Stimulated activated CD8-positive, alpha-beta memory T cell treated with anti-CD3 and anti-CD28 coated beads, Interleukin-7, amount 100 ng/mL, for 1 hour (primary cell): ENCODE results near the gene NOL4L.
A peak's percentile ranks its signal among the peaks of the same experiment; 100 is the strongest.
"Not testable (repeated sequence)": the region's sequence is repeated elsewhere in the genome, so short reads cannot be mapped to it uniquely, and the experiment has no call there.

ENCODE experiments used
- DNase-seq, 2 donors: peaks; one replicate each; pipeline ENCODE4 v3.0.0-alpha.2; 2020; ENCODE audit warnings: low read depth in 2 of 2

Gene NOL4L

DNA sequence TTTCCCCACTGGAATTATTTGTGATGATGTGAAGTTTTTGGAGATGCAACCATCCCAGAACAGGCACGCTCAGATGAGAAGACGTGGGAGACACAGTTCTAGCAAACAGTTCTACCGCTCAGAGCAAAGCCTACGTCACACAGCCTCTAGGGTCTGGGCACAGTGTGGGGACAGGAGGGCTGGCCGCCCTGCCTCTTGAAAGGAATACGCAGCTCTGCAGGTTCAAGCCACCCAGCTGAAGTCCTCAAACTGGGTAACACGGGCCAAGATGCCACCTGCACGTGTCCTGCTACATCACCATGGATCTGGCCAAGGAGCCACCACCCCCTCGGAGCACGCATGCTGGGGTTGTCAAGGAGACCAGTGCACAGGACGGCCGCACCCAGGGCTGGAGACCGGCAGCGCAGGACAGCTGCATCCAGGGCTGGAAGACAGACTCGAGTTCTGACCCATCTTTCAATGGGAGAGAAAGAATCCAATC is 75.0 kb downstream of the NOL4L start:
- no peak for DNase-seq

DNA sequence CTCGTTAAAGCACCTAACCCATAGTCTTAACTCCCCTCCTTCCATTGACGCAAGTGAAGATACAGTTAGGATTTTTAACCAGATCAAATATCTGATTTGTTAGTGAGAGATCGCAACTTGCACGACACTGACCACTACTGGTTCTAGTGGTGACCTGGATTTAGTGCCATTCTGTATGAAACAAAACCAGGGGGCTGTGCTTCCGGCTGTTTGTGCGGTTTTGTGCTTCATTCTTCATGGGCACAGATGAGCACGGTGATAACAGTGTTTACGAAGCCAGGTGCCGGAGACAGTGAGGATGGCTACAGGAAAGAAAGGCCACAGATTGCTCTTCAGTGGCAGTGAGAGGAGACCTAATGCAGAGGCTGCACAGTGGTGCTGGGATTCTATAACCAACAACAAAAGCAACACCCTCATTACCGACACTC is 75.5 kb downstream of the NOL4L start:
- DNase-seq, result peak; percentile 26 to 35

DNA sequence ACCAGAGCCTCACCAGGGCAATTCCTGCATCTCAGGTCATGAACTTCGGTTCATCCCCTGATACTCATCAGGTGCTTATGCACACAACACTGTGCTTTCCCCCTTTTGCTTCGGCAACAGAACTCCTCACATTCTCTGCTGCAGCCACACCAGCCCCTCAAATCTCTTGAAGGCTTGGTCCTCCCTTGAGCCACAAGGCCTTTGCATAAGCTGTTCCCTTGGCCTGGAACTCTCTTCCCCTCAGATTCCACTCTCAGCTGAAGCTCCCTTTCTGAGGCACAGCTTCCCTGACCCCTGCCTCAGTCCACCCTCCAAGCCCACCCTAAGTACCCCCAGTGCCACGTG is 76.4 kb downstream of the NOL4L start:
- DNase-seq, result no peak

DNA sequence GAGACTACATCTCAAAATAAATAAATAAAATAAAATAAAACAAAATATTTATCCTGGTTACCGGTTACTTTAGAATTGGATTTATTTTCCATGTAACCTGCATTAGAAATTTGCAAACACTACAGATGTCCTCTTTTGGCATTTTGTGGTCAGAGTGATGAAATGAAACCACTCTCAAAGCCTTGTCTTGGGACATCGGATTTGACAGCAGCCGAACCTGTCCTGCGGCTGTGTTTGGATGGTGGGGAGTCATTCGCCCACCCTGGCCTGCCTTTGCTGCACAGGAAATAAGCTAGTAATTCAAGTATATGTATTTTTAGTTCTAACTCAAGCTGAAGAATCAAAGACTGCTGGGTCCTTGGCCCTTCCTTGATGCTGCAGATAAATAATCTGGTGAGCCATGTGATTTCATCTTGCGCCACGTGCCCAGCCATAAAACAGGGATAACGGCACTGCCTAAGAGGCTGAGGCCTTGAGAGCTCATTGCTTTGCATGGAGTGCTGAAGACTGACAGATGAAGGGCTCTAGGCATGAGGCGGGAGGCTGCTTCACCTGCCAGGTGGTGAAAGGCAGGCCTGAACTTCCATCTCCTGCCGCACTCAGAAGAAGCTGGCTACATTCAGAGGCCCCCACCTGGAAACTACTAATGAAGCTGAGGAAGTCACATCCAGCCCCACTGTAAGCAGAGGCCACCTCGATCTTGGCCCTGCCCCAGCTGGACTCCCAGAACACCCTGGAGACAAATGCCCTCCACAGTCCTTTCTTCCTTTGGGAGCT is 76.9 kb downstream of the NOL4L start:
- no peak for DNase-seq

DNA sequence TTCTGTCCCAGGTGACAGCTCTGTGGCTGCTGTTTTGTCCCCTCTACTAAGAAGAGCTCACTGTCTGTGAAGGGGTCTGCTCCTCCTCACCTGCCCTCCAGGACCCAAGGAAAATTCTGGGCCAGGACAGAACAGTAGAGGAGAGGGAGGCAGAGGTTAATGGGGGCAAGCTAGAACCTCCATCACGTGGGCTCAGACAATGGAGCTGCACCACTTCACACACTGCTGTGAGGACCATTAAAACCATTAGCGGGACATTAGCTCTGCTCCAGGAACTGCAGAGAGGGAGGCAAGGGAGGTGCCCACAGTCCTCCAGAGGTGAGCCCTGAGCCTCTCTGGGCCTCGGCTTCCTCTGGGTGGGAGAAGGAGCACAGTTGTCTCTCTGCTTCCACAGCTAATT is 78.4 kb downstream of the NOL4L start:
- no peak for DNase-seq

DNA sequence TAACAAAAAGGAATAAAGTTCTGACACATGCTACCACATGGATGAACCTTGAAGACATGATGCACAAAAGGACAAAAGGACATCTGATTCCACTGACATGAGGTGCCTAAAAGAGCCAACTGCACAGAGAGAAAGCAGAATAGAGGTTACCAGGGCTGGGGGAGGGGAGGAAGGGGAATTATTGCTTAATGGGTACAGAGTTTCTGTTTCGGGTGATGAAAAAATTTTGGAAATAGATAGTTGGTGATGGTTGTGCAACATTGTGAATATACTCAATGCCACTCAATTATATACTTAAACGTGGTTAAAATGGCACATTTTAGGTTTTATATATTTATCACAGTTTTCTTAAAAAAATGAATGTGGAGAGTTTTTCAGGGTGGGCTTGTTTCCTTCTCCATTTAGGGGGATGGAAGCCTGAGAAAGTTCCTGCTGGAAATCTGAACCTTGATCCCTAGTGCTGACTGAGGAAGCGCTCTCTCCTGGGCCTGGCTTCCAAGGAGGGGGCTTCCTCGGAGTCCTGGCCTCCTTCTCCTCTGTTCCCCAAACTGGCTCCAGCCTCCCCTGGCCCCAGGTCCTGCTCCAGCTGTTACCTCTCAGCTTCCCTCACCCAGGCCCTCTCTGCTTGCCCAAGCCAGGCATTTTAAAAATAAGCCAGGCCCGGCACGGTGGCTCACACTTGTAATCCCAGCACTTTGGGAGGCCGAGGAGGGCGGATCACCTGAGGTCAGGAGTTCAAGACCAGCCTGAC is 79.2 kb downstream of the NOL4L start:
- no peak for DNase-seq

DNA sequence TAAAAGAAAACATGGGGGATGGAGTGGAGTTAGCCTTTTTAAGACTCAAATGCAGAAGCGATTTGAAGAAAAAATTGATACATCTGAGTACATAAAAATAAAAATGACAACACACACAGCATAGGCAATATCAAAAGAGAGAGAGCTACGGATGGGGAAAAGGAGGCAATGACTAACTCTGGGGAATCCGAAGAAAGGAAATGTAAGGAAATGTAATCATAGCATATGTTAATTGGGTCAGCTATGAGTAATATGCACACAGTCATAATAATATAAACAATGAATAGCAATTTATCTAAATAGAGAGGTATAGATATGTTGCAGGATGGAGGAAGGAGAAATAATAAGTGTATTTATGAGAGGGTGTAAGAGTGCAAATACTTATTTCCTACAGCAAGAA is 83.4 kb downstream of the NOL4L start:
- DNase-seq, result no peak

DNA sequence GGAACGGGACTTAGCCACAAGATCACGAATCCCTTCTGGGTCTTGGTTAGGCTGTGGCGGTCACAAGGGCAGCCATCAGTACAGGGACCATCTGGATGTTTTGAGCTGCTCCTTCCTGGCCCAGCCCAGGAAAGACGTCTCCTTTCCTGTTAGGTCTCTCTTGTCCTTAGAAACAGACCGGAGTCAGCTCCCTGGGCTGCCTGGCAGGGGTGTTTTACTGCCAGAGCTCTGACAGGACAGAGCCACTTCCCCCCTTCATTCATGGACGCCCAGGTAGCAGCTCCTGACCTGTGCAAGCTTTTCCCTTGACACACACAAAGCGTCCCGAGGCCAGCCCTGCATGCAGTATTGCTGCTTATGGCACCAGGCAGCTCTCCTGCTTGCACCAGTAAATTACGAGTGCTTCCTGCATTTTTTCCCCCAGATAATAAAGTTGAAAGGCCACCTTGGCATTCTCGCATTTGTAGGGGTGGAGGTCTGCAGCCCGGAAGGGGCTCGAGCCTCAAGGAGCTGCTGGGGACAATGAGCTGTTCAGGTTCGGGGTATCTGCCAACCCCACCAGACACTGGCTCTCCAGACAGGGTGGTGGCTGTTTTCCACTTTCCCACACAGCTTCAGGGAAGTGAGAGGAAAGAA is 87.4 kb downstream of the NOL4L start:
- no peak for DNase-seq

DNA sequence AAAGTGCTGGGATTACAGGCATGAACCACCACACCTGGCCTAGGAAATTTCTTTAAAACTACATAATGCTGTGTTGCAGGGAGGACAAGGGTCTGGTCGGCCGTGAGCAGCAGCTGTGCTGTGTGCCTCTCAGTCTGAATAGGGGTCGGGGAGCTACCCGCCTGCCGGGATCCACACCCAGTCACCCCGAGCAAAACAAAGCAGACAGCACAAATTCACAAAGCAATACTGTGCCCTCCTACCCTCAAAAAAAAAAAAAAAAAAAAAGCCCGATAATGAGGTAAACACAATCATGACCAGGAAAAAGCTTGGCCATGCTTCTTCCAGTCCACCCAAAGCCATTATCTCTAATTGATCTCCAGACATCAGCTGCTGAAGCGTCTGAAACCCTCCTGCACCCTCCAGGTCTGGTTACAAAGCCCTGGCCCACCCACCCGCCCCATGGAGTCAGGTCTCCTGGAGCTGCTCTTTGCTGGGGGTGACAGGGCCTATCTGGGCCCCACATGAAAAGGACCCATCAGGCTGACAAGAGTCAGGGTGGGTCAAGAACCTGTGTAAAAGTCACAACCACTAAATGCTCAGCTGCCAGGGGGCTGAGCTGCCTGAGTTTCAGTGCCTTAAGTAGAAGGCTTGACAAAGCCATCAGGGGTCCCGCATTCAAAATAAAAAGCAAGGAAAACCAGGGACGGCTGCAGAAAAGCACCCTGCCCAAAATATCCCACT is 88.2 kb downstream of the NOL4L start:
- DNase-seq, result no peak

DNA sequence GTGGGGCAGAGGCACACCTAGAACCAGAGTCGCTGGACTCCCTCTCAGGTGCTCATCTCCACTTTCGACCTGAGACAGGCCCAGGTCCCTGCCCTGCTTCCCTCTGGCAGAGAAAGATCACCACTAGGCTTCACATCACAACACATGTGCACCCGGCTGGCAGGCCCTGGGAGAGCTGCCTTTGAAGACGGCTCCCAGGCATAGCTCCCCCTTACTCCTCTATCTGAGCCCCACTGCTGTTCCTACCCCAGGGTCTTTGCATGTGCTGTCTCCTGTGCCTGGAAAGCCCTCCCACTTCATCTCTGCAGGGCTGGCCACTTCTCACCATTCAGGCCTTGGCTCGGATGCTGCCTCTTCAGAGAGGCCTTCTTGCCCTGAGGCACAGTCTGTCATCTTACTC is 89.2 kb downstream of the NOL4L start:
- DNase-seq, result no peak

DNA sequence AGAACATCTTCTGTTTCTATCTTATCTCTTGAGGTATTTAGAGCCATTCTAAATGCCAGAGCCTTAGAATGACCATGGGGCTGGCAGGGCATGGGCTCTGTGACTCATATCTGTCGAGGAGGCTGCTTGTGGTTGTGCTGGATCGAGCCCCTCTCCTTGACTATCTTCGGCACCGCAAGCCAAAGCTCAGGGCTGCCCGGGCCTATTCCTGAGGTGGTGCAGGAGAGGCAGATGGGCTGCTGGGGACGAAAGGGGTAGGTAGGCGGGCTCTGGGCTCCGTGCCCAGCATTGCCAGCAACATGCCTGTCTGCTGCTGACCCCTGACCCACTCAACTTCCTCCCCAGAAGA is 89.9 kb downstream of the NOL4L start:
- DNase-seq, result no peak

DNA sequence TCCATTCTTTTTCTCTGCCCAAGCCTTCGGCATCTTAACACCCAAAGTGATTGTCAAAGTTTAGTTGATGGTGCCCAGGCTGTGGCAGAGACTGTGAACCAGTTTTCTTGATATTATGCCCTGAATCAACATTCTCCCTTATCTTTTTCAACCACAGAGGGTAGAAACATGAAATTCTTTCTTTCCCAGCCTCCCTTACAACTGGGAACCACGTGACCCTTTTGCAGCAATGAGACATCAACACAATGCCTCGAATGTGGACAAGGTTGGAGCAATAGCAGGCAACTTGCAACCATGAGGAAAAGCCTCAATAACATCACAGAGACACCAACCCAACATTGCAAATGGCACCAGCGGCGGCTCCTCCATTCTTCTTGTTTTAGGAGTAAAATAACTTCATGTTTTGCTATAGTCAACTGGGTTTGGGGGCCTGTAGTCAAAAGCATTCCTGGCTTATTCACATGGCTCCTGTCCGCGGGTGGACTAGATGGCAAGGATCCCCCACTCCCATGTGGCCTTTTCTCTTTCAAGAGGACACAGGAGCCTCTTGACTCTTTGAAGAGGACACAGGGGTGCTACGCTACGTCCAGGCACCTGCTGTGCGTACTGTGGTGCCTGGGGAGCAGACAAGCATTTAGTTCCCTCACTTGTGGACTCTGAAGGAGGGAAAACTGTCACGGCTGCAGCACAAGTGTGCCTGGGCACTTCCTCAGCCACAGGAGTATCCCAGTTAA is 90.5 kb downstream of the NOL4L start:
- DNase-seq, result no peak

DNA sequence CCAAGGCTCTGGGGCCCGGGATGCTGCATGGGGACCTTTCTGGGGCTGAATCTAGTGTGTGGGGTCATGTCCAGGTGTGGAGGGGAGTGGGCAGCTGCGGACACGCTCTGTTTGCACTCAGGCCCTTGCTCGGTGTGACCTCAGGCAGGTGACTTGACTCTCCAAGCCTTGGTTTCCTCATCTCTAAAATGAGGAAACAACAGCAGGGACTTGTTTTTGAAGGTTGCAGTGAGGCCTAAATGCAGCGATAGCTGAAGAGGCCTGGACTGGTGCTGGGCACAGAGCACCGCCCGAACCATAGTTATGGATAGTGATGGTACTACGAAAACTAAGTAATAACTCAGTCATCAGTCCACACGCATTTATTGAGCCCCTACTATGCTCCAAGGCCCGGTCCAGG is 91.8 kb downstream of the NOL4L start:
- DNase-seq, result no peak

DNA sequence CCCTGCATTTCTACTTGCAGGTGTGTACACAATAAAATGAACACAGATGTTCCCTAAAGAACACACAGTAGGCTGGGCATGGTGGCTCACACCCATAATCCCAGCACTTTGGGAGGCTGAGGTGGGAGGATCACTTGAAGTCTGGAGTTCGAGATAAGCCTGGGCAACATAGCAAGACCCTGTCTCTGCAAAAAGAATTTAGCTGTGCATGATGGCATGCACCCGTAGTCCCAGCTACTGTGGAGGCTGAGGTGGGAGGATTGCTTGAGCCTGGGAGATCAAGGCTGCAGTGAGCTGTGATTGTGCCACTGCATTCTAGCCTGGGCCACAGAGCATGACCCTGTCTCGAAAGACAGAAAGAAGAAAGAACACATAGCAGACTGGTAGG is 93.4 kb downstream of the NOL4L start:
- not testable (repeated sequence) for DNase-seq

DNA sequence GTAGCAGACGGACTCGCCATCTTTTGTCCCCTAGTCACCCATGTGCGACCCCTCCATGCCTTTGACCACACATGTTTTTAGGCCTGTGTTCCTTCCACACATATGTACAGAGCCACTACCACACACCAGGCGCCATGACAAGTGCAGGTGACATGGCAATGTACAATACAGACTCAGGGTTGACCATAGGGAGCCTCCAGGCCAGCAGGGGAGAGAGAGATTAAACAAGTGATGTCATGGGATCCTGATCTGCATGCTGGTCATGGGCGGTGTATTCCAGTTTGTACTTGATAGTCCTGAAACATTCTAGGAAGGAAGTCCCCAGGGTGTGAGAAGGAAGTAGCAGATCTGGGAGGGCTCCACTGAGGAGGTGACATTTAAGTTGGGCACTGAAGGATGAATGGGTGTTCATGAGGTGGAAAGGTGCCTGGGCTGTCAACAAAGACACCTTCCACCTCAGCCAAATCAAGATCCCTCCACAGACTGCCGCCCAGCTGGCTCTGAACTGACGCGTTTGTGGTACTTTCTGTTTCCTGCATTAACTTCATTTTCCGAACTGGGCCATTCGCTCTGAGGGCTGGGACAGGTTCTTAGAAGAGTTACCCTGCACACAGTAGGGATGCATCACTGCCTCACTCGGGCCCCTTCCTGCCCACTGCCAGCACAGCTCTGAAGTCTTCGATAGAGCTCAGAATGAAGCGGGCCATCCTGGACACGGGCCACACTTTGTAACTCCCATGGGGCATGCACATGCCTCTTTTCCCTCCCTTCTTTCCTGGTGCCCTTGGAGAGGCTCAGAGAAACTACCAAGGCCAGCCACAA is 94.0 kb downstream of the NOL4L start:
- DNase-seq, result no peak

DNA sequence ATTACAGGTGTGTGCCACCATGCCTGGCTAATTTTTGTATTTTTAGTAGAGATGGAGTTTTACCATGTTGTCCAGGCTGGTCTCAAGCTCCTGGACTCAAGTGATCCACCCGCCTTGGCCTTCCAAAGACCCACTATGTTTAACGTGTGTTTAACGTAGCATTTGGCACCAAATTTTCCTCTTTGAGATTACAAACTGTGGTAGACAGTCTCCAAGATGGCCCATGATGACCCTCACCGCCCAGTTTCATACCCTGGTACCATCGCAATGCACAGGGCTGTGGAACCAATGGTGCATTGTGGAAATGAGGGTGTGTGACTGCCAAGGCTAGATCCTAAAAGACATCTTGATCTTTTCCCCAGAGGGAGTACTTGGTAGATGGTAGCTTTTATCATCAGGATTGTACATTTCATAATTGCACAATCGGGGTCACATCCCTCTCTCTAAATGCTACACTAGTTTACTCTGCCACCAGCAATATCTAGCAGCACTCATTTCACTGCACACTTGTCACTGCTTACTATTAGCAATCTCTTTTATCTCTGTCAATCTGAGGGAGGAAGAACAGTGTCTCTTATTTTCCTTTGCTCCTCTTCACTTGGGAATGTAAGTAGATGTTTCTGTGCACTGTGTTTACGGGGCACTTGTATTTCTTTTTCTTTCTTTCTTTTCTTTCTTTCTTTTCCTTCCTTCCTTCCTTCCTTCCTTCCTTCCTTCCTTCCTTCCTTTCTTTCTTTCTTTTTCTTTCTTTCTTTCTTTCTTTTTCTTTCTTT is 96.9 kb downstream of the NOL4L start:
- no peak for DNase-seq

DNA sequence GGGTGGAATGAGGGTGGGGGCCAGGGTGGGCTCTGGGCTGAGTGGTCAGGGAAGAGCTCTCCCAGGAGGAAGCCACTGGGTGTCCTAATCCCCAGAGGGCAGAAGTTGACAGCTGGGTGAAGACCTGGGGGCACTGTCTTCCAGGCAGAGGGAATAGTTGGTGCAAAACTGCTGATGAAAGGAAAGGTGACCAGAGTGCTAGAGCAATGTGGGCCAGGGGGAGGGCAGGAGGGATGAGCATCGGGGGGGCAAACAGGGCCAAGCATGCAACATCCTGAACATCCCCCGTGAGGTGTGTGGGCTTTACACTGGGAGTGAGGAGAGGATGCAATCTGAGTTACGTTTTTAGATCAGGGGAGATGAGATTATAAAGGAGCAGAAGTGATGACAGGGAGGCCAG is 97.8 kb downstream of the NOL4L start:
- DNase-seq, result no peak

DNA sequence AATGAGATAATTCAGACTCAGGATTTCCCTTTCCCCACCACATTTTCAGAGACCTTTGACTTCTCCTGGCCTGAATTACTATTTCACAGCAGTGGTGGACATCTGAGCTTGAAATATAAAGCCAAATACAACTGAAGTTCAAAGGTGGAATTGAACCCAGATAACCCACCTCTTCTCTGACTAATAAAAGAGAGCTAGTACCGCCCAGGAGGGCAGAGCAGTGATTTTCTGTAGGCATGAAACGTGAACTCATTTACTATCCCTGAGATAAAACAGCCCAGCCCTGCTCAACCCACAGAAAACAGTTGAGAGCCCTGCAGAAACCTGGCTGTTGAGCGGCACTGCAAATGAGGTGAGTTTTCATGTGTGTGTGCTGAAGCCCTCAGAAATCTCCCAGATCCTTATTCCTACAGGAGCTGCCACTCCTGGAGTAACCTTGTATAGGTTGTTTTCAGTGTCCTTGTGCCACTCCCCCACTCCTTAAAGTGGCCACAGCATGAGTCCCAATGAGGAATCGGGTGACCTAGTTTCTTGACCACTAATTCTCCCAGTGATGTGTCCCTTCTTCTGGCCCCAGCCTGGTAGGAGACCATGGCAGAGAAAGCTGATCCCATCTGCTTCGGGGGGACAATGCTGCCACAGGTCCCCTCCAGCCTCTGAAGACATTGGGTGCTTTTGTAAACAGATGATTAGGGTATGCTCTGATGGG is 99.2 kb downstream of the NOL4L start:
- no peak for DNase-seq
